ENCODE results near the gene CARTPT. TPM values are rescaled to one million over a fixed set of nuclear protein-coding genes. Genes with fewer than 3 reads are reported as not detected.

Gene CARTPT
- polyA plus RNA-seq, 3 donors = not detected

GRCh38 chr5:71703941-71704340 is 15.1 kb upstream of the CARTPT start:
- Histone ChIP-seq H3K9me3 (replicated peaks in 1 of 2; ENCODE audit: control insufficient read depth in 1 of 2, insufficient read depth in 1 of 2, low read length in 2 of 2) (no peaks in the 10 kb centered on the region), H4K20me1 (ENCODE audit: insufficient read depth, low read length) (no peaks in the 10 kb centered on the region), H3K4me2 (replicated peaks; ENCODE audit: extremely low read depth, low read length, poor library complexity, severe bottlenecking) (no peak overlapping the region), H3K27me3 (ENCODE audit: control insufficient read depth in 2 of 2, insufficient read depth in 2 of 2, low read length in 2 of 2) (peaks cover 0 to 2% of the 10 kb centered on the region in 2 donors), H3K36me3 (replicated peaks in 1 of 2; ENCODE audit: control insufficient read depth in 1 of 2, insufficient read depth in 2 of 2, low read length in 2 of 2) (no peaks in the 10 kb centered on the region), H3K4me3 (replicated peaks in 1 of 3; ENCODE audit: low read depth in 2 of 3, low read length in 3 of 3) (no peak overlapping the region), H3K27ac (ENCODE audit: low read depth in 1 of 2, low read length in 2 of 2) (no peak overlapping the region), H3K4me1 (ENCODE audit: control insufficient read depth in 1 of 2, insufficient read depth in 2 of 2, low read length in 2 of 2) (no peaks in the 10 kb centered on the region), H3K9ac (ENCODE audit: insufficient read depth, low read length, poor library complexity, severe bottlenecking) (no peak overlapping the region), H3K79me2 (ENCODE audit: insufficient read depth, low read length) (no peaks in the 10 kb centered on the region), H2AFZ (ENCODE audit: insufficient read depth, low read depth, low read length, poor library complexity, severe bottlenecking) (no peak overlapping the region)
- no peak for TF ChIP-seq CTCF (IDR thresholded peaks at IDR 0.05)
- no peak overlapping the region for H3K4me3 Mint-ChIP-seq
- H3K4me1 Mint-ChIP-seq = no peaks in the 10 kb centered on the region
- peaks cover 2 to 4% (median 3%) of the 10 kb centered on the region in 3 donors for H3K27me3 Mint-ChIP-seq (ENCODE audit: low read depth in 3 of 3)
- intact Hi-C loops (cut with micrococcal nuclease) = no loop called here
- DNase-seq = no peak
- H3K9me3 Mint-ChIP-seq = peaks cover 0 to 1% (median 0%) of the 10 kb centered on the region in 7 donors
- no CpG with 5 or more reads among the region's 4 CpGs for WGBS (ENCODE audit: insufficient coverage)
- H3K36me3 Mint-ChIP-seq = no peaks in the 10 kb centered on the region
- H3K27ac Mint-ChIP-seq = no peak overlapping the region

GRCh38 chr5:71705421-71705820 is 13.7 kb upstream of the CARTPT start:
- intact Hi-C loops (cut with micrococcal nuclease) = no loop called here
- no peak overlapping the region for H3K27ac Mint-ChIP-seq
- no peaks in the 10 kb centered on the region for H4K20me1 ChIP-seq (ENCODE audit: insufficient read depth, low read length)
- H3K27ac ChIP-seq (ENCODE audit: low read depth in 1 of 2, low read length in 2 of 2) = no peak overlapping the region
- H3K79me2 ChIP-seq (ENCODE audit: insufficient read depth, low read length) = no peaks in the 10 kb centered on the region
- H3K9me3 ChIP-seq (replicated peaks in 1 of 2; ENCODE audit: control insufficient read depth in 1 of 2, insufficient read depth in 1 of 2, low read length in 2 of 2) = no peaks in the 10 kb centered on the region
- TF ChIP-seq CTCF (IDR thresholded peaks at IDR 0.05) = no peak
- H3K36me3 Mint-ChIP-seq = no peaks in the 10 kb centered on the region
- H3K27me3 Mint-ChIP-seq (ENCODE audit: low read depth in 3 of 3) = peaks cover 2 to 4% (median 3%) of the 10 kb centered on the region in 3 donors
- whole genome bisulfite sequencing (ENCODE audit: insufficient coverage) = 98% methylated on average over 5 of the region's 5 CpGs
- H3K4me3 ChIP-seq (replicated peaks in 1 of 3; ENCODE audit: low read depth in 2 of 3, low read length in 3 of 3) = no peak overlapping the region
- no peaks in the 10 kb centered on the region for H3K4me1 Mint-ChIP-seq
- no peak overlapping the region for H3K9ac ChIP-seq (ENCODE audit: insufficient read depth, low read length, poor library complexity, severe bottlenecking)
- no peaks in the 10 kb centered on the region for H3K4me1 ChIP-seq (ENCODE audit: control insufficient read depth in 1 of 2, insufficient read depth in 2 of 2, low read length in 2 of 2)
- H3K4me2 ChIP-seq (replicated peaks; ENCODE audit: extremely low read depth, low read length, poor library complexity, severe bottlenecking) = no peak overlapping the region
- no peak for DNase-seq
- H3K9me3 Mint-ChIP-seq = peaks cover 0 to 1% (median 0%) of the 10 kb centered on the region in 7 donors
- peaks cover 0 to 2% of the 10 kb centered on the region in 2 donors for H3K27me3 ChIP-seq (ENCODE audit: control insufficient read depth in 2 of 2, insufficient read depth in 2 of 2, low read length in 2 of 2)
- no peaks in the 10 kb centered on the region for H3K36me3 ChIP-seq (replicated peaks in 1 of 2; ENCODE audit: control insufficient read depth in 1 of 2, insufficient read depth in 2 of 2, low read length in 2 of 2)
- H2AFZ ChIP-seq (ENCODE audit: insufficient read depth, low read depth, low read length, poor library complexity, severe bottlenecking) = no peak overlapping the region
- H3K4me3 Mint-ChIP-seq = no peak overlapping the region

Data from CD14-positive monocyte (primary cell).